KOPT-K1 (cell line): ENCODE measurements around the gene PALMD.

Source experiments
- H3K27ac ChIP-seq: fragments of 200-600 bp; sonication (generic); 2 replicates; pipeline ENCODE4 v1.5.1; 2016; ENCODE audit warnings: antibody characterized with exemption, mild to moderate bottlenecking, low read depth, low read length; ENCODE audit not compliant: poor library complexity, severe bottlenecking
- H3K36me3 ChIP-seq: fragments of 200-600 bp; sonication (generic); 2 replicates; pipeline ENCODE4 v1.5.1; 2017; ENCODE audit warnings: antibody characterized with exemption, mild to moderate bottlenecking, low read length, moderate library complexity; ENCODE audit not compliant: insufficient read depth
- H3K9me3 ChIP-seq: fragments of 200-600 bp; sonication (generic); 2 replicates; pipeline ENCODE4 v1.5.1; 2017; ENCODE audit warnings: antibody characterized with exemption, low read length, mild to moderate bottlenecking; ENCODE audit not compliant: insufficient read depth, poor library complexity, severe bottlenecking

The PALMD gene

DNA sequence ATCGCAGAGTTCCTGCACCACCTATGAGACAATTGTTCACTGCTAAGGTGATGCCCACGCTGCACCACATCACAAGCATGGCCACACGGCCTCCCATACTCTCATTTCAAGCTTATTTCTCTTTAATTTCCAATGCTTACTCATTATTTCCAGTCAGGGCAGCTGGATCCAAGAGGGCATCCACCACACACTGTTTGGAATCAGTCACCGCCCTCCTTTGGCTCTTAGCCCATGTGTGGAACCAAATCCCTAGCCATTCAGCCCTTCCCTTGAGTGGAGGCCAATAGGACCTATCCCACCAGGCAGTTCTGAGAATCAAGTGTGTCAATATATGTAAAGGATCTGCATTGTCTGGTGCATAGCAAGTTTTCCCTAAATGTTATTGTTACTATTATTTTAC is 26.3 kb upstream of the PALMD start:
- Histone ChIP-seq H3K27ac (no peak overlapping the region), H3K36me3 (no peaks in the 10 kb centered on the region), H3K9me3 (no peaks in the 10 kb centered on the region)

DNA sequence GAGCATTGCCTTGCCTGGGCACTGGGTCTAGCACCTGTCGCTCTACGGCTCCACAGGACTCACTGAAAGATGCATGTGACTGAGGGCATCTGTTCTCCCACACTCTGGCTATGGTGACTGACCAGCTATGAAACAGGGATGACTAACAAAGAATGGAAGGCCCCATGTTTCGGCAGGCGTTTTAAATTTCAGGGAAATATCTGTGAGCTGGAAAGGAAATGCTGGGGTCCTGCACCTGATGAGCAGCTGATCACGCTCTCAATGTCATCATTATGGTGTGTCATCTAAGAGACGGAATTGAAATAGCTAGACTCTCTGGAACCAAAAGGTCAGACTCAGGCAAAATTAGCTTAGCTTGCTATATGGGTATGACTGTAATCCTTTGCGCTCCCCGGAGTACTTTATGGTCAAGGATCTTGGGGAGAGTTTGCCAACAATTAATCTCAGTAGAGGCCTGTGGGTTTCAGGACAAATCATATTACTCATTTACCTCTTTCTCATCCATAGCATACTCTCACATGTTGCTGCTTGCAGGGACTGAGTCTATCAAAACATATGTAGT is 24.5 kb upstream of the PALMD start:
- Histone ChIP-seq H3K36me3 (no peaks in the 10 kb centered on the region), H3K27ac (no peak overlapping the region), H3K9me3 (no peaks in the 10 kb centered on the region)

DNA sequence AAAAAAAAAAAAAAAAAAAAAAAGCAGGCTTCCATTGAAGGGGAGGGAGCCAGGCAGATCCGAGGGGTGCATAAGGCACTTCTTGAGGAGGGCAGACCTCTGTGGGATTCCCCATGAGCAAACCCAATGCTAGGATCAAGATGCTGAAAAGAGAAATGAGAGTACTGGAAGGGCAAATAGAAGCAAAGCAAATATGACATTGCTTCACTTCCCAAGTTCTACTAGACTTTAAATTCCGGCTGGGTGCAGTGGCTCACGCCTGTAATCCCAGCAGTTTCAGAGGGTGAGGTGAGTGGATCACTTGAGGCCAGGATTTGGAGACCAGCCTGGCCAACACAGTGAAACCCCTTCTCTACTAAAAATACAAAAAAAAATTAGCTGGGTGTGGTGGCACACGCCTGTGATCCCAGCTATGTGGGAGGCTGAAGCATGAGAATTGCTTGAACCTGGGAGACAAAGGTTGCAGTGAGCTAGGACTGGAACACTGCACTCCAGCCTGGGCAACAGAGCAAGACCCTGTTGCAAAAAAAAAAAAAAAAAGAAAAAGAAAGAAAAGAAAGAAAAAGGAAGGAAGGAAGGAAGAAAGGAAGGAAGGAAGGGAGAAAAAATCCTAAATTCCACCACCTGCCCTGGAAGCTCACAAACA is 23.1 kb upstream of the PALMD start:
- Histone ChIP-seq H3K36me3 (no peaks in the 10 kb centered on the region), H3K27ac (no peak overlapping the region), H3K9me3 (no peaks in the 10 kb centered on the region)

DNA sequence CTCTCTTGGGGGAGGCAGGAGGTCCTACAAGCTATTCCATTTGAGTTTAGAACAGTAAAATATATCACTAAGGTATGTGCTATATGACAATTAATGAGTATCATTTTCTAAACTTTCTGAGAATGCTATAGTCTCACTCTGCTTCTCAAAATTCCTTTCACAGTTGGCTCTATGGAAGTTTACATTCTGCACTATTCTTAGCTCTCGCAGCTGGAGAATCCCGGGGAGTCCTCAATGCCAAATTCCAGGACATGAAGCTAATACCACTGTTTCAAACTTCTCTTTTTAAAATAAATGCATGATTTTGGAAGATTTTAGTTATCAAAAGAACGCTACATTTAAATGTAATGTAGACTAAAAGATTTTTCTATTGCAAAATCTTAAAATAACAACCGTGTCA is 22.4 kb upstream of the PALMD start:
- no peaks in the 10 kb centered on the region for H3K9me3 ChIP-seq
- H3K27ac ChIP-seq = no peak overlapping the region
- no peaks in the 10 kb centered on the region for H3K36me3 ChIP-seq

DNA sequence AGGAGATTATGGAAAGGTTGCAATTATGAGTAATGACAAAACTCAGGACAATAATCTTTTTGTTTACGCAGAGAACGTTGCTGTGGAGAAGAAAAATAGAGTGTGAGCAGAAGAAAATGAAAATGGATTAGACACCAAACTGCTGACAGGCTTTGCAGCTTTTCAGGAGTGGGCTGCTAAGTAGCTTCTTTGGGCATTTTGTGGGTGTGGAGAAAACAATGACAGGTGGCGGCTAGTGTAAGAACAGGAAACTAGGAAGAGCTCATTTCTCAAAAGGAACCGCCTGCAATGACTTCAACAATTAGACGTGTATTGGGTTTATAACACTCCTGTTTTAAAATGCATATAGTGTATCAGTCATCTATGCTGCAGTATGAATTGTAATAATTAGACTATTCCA is 18.3 kb upstream of the PALMD start:
- H3K27ac ChIP-seq = no peak overlapping the region
- H3K36me3 ChIP-seq = no peaks in the 10 kb centered on the region
- H3K9me3 ChIP-seq = no peaks in the 10 kb centered on the region

DNA sequence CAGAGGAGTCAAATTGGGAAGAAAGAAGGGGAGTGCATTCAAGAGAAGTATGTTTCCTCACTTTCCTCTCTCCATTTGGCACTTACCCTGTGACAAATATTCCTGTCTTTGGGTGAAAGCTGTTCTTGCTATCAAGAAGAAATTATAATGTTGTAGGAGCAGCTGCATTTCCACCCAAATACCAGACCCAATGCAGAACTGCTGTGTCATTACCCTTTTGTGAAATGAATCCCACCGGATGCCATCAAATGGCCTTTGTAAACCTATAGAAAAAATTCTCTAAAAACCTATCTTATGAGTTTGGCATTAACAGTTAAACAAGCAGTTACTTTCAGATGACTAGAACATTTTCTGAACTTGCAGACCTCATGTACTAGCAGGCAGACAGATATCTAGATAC is 16.7 kb upstream of the PALMD start:
- Histone ChIP-seq H3K9me3 (no peaks in the 10 kb centered on the region), H3K27ac (no peak overlapping the region), H3K36me3 (no peaks in the 10 kb centered on the region)

DNA sequence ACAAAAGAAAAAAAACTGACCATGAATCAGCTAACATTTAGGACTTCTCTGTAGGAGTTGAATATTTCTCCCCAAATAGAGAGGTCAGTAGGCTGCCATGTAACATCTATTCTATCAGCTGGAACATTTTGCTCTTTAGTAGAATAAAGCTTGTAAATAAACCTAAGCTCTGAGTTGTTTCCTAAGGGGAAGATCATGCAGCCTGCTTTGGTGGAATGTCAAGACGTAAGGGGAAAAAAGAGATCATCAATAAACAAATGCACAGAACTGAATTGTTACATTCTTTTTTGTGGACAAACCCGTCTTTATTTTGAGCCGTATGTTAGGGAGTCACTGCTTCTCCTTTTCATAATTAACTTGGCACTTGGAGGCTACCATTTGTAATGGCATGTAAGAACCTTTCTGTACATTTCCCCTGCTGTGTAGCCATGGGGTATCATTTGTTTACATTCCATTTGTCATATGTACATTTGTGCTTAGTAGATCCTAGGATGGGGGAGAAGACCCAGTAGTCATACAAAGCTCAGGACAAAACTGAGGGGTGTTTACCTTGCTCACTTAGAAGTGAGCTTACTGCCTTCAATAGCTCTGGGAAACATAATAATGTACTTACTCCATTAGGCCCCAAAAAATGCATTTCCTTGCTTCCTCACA is 10.8 kb upstream of the PALMD start:
- Histone ChIP-seq H3K27ac (no peak overlapping the region), H3K9me3 (no peaks in the 10 kb centered on the region), H3K36me3 (no peaks in the 10 kb centered on the region)

DNA sequence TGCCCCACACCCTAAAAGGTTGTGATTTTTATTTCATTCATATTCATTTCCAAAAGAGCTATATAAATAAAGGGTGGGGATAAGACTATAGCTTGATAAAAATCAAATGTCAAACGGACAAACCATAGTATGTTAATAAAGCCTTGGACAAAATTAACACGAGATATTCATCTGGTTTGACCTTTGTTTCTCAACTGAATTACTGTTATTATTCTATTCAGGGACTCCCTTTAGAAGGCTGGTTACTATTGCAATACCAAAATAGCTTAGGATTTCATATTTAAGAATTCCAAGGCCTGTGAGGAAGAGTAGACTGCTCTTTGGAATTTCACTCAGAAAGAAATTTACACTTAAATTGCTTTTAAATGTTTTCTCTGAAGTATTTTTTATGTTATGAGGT is 10.2 kb upstream of the PALMD start:
- Histone ChIP-seq H3K27ac (no peak overlapping the region), H3K36me3 (no peaks in the 10 kb centered on the region), H3K9me3 (no peaks in the 10 kb centered on the region)

DNA sequence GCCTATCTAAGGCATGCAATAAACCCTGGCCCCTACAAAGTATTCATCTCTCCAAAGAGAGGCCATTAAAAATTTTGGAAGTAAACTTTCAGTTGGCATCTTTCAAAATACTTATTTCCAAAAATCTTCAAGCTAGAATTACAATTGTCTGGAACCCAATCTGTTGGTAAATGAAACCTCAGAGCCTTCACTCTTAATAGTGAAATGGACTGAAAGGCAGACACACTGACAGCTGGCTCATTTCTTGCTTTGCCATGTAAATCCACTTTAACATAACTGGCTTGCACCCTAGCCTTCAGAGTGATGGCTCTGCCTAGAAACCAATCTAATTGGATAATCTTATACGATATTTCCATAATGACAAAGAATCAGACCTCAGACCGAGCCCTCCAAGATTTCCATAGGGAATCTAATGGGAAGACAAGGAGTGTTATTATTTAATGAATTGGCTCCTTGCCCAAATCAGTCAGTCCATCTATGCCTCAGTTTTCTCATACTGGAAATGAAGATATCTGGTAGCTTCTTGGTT is 9.2 kb upstream of the PALMD start:
- H3K27ac ChIP-seq = no peak overlapping the region
- no peaks in the 10 kb centered on the region for H3K9me3 ChIP-seq
- H3K36me3 ChIP-seq = no peaks in the 10 kb centered on the region

DNA sequence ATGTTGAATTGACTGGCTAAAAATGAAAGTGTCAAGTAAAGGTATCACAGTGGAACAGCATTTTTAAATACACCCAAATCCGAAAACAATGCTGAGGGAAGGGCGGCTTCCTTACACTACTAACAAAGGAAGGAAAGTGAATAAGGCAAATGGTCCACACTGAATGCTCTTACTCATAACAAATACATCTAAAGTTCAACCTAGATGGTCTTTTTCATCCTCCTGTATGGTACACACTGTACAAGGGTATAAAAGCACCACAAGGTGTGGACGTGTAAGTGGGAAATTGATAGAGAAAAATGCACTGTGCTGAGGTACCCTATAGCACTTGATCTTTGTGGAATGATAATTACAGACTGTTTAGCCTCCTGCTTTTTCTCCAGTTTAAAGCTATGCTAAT is 7.1 kb upstream of the PALMD start:
- Histone ChIP-seq H3K27ac (no peak overlapping the region), H3K9me3 (no peaks in the 10 kb centered on the region), H3K36me3 (no peaks in the 10 kb centered on the region)

DNA sequence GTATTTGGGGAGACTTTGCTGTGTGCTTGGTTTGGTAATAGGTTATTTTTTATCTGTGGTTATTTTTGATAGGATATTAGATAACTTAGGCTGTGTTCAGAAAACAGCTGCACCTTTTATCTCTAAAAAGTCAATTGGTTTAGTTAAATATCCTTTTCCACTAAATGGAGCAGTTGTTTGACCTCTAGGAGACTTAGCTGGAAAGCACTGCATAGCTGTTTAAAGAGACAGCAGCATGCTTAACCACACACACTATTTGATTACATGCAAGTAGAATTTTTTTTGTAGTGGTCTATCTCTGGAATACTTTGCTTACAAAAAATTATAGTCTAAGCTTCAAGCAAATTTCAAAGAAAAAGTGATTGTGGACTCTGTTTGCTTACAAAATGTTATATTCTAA is 6.5 kb upstream of the PALMD start:
- H3K27ac ChIP-seq = no peak overlapping the region
- H3K36me3 ChIP-seq = no peaks in the 10 kb centered on the region
- H3K9me3 ChIP-seq = no peaks in the 10 kb centered on the region

DNA sequence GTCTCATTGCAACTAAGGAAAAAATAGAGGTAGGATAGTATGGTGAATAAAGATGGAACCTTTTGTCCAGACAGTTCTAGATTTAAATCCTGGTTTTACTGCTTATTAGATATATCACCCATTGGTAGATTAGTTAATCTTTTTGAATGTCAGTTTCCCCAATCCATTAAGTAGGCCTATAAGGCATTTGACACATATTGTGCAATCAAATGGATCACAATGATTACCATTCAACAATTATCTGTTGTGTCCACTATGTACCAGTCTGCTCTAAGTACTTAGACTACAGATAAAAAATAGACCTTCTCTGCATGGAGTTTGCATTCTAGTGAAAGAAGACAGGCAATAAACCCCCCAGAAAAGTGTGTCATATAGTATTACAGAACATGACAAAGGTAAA is 6.0 kb upstream of the PALMD start:
- Histone ChIP-seq H3K9me3 (no peaks in the 10 kb centered on the region), H3K27ac (no peak overlapping the region), H3K36me3 (no peaks in the 10 kb centered on the region)

DNA sequence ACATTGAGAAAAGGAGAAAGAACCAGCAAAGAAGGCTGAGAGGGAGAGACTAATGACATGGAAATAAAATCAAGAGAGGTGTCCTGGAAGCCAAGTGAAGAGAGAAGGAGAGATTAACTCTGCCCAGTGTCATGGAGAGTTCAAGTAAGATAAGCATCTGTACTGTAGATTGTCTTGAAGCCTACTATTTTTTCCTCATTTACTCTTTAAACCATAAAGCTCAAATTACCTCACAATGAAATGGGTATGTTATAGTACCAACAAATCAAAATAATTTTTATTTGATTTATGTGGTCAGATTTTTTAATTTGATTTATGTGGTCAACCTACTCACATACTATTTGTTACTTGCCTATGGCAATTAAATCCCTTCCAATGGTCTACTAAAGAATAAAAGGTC is 5.2 kb upstream of the PALMD start:
- Histone ChIP-seq H3K27ac (no peak overlapping the region), H3K36me3 (no peaks in the 10 kb centered on the region), H3K9me3 (no peaks in the 10 kb centered on the region)

DNA sequence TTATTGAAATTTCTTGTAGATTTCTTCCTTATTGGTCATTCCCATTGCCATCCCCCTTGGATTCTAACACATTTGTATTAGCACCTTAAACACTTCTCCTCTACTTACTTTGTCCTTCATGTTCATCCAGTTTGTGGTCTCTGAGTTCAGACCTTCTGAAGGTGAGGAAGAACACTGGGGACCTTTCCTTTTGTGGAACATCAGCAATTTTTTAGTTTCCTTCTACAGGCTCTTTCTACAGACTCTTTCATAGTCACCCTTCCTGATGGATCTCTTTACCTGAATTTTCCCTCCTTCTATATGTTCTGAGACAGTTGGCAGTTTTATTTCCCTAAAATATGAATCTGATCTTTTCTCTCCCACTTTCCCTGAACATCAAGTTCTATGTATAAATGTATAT is 4.4 kb upstream of the PALMD start:
- Histone ChIP-seq H3K9me3 (no peaks in the 10 kb centered on the region), H3K36me3 (no peaks in the 10 kb centered on the region), H3K27ac (no peak overlapping the region)

DNA sequence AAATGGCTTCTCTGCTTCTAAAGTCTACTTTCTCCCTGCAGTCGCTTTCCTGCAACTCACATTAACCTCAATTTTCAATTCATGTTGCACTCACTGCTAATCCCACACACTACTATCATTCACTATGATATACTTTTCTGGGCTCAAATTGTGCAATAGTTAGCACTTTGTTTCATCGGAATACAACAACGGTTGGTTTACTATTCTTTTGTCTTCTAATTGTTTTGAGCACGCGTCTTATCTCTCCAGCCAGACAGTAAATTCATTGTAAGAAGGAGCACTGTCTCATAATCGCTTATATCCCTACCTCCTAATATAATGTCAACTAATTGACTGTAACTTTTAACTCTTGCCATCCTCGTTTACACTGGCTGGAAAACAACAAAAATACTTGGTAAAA is 3.9 kb upstream of the PALMD start:
- no peaks in the 10 kb centered on the region for H3K9me3 ChIP-seq
- no peak overlapping the region for H3K27ac ChIP-seq
- no peaks in the 10 kb centered on the region for H3K36me3 ChIP-seq
